A375 (cell line): ENCODE results near the gene CBL. TPM values are rescaled to one million over a fixed set of nuclear protein-coding genes. Genes with fewer than 3 reads are reported as not detected.

Experiments used
- small RNA-seq: library from RNA; depleted of rRNA; stranded (forward); fragments of <200 nt; gene quantifications from one replicate; pipeline ENCODE3, GENCODE V24; 2014
- total RNA-seq: library from RNA; depleted of rRNA; stranded (reverse); fragments of >200 nt; shearing (Covaris generic); gene quantifications from 2 replicates; pipeline ENCODE4 v1.2.3, GENCODE V29; 2014; rRNA removed

CBL gene
- total RNA-seq, result 9.6 and 10.9 TPM in 2 replicates

DNA sequence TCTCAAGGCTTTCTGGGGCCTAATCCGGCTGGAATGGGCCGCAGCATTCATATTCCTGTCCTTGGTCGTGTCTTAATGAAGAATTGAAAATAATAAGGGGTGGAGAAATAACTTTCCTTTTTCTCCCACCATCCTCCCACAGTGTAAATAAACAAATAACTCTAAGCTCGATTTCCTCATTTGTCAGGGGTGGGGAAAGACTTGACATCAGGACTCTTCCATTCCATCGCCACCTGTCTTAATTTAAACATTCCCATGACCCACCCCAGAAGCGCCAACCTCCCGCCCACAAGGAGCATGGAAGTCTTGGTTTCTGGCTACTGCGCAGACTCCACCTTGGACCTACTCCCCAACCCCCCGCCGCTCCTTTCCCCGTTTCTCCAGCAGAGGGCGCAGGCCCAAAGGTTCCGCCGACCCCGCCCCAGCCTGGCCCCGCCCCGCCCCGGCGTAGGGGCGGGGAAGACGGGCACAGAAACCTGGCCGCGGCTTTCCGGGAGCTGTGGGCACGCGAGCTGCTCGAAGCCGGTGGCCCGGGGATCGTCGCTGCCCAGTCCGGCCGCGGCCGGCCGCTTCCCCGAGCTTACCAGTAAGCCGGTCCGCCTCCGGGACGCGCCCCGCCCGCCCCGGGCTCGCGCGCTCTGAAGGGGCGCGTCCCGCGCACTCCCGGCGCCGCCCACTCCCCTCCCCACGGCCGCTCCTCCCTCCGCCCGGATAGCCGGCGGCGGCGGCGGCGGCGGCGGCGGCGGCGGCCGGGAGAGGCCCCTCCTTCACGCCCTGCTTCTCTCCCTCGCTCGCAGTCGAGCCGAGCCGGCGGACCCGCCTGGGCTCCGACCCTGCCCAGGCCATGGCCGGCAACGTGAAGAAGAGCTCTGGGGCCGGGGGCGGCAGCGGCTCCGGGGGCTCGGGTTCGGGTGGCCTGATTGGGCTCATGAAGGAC is at the start of gene CBL:
Gene CBL (plus strand): TSS at position 766 of the 937 bp plus-strand sequence. CDS start 79 bp downstream, at position 845.

DNA sequence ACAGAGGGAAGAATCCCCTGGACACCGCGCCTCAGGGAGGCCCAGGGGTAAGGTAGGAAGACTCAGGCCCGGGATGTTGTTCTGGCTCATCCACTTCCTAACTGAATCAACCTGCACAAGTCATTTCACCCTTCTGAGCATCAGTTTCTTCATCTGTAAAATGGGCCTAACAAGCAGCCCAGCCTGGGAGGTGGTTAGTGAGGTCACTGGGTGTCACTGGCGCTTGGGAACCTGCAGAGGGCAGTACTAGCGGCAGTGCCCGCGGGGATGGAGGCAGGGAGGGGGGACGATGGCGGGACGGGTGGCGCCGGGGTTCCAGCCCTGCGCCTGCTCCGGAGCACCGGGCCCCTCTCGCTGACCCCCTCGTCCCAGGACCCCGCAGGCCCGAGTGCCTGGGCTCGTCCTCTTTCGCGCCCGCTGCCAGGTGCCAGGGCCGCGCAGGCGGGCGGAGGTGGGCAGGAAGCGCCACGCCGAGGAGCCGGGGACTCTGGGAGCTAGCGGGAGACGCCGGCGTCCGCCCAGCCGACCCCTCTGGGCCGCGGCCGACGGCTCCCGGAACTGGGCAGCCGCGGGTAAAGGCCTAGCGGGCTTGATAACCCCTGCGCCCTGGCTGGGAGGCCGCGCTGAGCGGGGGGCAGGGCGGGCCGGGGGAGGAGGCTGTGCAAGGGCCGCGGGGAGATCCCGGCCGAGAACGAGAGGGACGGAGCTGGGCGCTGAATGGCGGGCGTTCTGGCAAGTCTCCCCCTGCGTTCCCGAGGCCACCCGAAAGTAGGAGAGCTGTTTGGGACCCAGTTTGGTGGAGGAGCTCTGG is 37.5 kb upstream of the CBL start, which contains the start of gene NLRX1:
Gene NLRX1 (plus strand): TSS at position 255 of the 811 bp plus-strand sequence. CDS start 2,679 bp downstream, outside the sequence.

GRCh38 chr11:119316729-119317591 is 110.8 kb downstream of the CBL start, which contains the start of gene MCAM:
Gene MCAM (minus strand): TSS chr11:119317130. CDS start chr11:119317101, 29 bp downstream.

DNA sequence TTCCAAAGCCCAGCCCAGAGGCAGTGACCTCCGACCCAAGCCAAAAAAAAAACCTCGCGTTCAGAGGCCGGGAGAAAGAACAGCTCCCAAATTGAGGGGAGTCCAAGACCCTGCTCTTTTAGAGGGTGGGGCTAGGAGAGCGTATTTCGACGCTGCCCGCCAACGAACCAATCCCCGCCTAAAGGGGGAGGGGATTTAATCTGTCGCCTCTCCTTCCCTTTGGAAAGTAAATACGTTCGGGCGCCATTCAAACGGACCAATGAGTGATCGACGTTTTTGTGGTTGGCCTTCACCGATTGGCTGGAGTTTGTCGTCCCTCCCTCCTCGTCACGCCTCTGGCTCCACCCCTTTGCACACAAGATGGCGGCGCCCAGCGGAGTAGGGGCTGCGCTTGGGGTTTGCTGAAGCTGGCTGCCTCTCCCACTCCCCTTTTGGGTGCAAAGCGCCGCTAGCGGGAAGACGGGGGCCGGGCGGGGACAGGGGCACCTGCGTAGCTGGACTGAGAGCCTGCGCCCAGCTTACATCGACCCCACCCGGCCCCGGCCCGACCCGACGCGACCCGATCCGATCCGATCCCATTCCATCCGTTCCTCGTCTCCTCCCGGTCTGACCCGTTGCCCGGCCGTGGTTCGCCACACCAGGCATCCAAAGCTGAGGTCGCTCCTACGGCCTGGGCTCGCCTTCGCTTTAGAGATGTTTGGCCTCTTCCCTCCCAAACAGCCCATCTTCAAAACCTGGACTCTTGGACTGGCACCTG is 128.2 kb downstream of the CBL start, which contains the start of gene RNF26:
Gene RNF26 (plus strand): TSS at position 354 of the 757 bp plus-strand sequence. CDS start 596 bp downstream, outside the sequence.

DNA sequence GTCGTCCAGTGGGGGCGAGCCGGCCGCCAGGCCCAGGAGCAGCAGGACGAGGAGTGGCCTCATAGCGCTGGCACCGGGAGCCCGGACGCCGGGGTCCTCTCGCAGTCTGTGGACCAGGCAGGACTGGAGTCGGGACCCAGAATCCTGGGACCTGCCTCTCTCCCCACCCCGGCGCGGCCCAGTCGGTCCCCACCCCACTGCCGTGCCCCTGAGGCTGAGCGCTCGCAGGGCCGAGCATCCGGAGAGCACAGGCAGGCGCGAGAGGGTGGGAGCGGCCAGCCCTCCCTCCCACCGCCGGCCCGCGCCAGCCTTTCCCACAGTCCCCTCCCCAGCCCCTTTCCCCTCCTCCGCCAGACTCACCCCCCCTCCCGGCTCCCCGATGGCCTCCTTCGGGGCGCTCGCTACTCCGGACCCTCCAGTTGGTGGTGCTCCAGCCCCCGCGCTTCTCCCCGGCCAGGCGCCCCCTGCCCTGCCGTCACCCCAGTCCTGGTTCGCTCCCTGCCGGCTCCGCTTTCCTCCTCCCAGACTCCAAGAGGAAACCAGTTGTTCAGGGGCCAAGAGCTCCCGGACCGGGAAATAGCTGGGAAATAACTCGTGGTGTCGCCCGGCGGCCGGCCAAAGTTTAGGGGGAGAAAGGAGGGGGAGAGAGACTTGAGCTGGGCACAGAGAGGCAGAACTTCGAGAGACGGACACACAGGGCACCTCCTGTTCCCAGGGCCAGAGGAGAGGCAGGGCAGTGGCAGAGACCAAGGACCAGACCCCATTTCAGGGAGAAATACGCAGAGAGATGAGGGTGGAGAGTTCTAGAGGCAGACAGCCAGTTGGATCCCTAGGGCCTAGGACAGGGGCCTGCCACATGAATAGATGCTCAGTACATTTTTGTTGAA is 134.4 kb downstream of the CBL start, which contains the start of gene C1QTNF5:
Gene C1QTNF5 (minus strand): TSS at position 549 of the 887 bp plus-strand sequence. CDS start 486 bp downstream, at position 63.

GRCh38 chr11:119346605-119347004 is 140.5 kb downstream of the CBL start, which contains the start of gene MFRP:
Gene MFRP (minus strand): TSS chr11:119346705. CDS start chr11:119346513, 192 bp downstream.

Small RNAs within 50 kb of the gene (small RNA-seq; reads per million reads assigned to genes)
- gene RF01225 (not detected), gene RNU6-262P (not detected)

Other genes starting within 250 kb of the CBL start
- not detected in 2 replicates for gene FOXR1, start 234.6 kb upstream of the CBL start, total RNA-seq
- 43.6 and 48.3 TPM in 2 replicates for gene CENATAC, start 208.2 kb upstream of the CBL start, total RNA-seq
- 1,513 and 1,807 TPM in 2 replicates for gene RPS25, start 188.0 kb upstream of the CBL start, total RNA-seq
- 116 and 119 TPM in 2 replicates for gene TRAPPC4, start 187.6 kb upstream of the CBL start, total RNA-seq
- gene SLC37A4, start 175.5 kb upstream of the CBL start, total RNA-seq, result 23.9 and 33.9 TPM in 2 replicates
- 183 and 189 TPM in 2 replicates for gene HYOU1, start 149.1 kb upstream of the CBL start, total RNA-seq
- gene VPS11, start 138.5 kb upstream of the CBL start, total RNA-seq, result 35.2 and 39.1 TPM in 2 replicates
- gene HMBS, start 121.5 kb upstream of the CBL start, total RNA-seq, result 9.5 and 13.5 TPM in 2 replicates
- gene DPAGT1, start 104.5 kb upstream of the CBL start, total RNA-seq, result 25.1 and 54.7 TPM in 2 replicates
- 17.9 and 18.2 TPM in 2 replicates for gene C2CD2L, start 99.0 kb upstream of the CBL start, total RNA-seq
- gene HINFP, start 84.8 kb upstream of the CBL start, total RNA-seq, result 10.7 and 13.2 TPM in 2 replicates
- gene ABCG4, start 57.3 kb upstream of the CBL start, total RNA-seq, result 0.08 and 0.23 TPM in 2 replicates
- 19.2 and 24.3 TPM in 2 replicates for gene NLRX1, start 37.6 kb upstream of the CBL start, total RNA-seq
- gene NHERF4, start 20.9 kb upstream of the CBL start, total RNA-seq, result 0.11 TPM in 1 of 2 replicates, not detected in the other
- 182 and 200 TPM in 2 replicates for gene MCAM, start 110.8 kb downstream of the CBL start, total RNA-seq
- 7.1 and 7.5 TPM in 2 replicates for gene RNF26, start 128.2 kb downstream of the CBL start, total RNA-seq
- not detected in 2 replicates for gene C1QTNF5, start 134.5 kb downstream of the CBL start, total RNA-seq
- not detected in 2 replicates for gene MFRP, start 140.4 kb downstream of the CBL start, total RNA-seq
- gene USP2, start 175.4 kb downstream of the CBL start, total RNA-seq, result 1.3 and 1.8 TPM in 2 replicates
- 0.11 and 0.13 TPM in 2 replicates for gene THY1, start 216.8 kb downstream of the CBL start, total RNA-seq